Common myeloid progenitor, CD34-positive (primary cell): ENCODE results near the gene FAM20B.

Source experiments
- CTCF ChIA-PET: fragments of 350-600 bp; sonication (Branson Sonifier 250); formaldehyde crosslinking; loops from one replicate; lab custom pipeline; 2021; ENCODE audit warnings: antibody characterized with exemption; lab: Charles Lee
- POLR2A ChIA-PET: fragments of 350-600 bp; sonication (Branson Sonifier 250); formaldehyde crosslinking; loops from one replicate; lab custom pipeline; 2021; ENCODE audit warnings: antibody characterized with exemption; lab: Charles Lee
- DNase-seq, 3 donors: peaks; one replicate each; pipeline versions ENCODE4 v3.0.0 to v3.0.0-alpha.2; 2013
- H3K27ac ChIP-seq, 2 experiments: 1 replicate in 1 of 2; 2 replicates in 1 of 2; pipeline ENCODE4 v1.7.0; 2013; ENCODE audit warnings: inconsistent platforms in 2 of 2, low read length in 2 of 2, mild to moderate bottlenecking in 2 of 2, low read depth in 1 of 2, moderate library complexity in 1 of 2; ENCODE audit not compliant: severe bottlenecking in 2 of 2, insufficient read depth in 1 of 2, poor library complexity in 1 of 2
- H3K27me3 ChIP-seq, 5 experiments: replicated peaks in 2 of 5; 1 replicate in 3 of 5; 2 replicates in 2 of 5; pipeline versions ENCODE4 v1.6.1 to v1.7.0; 2013; ENCODE audit warnings: low read length in 4 of 5, mild to moderate bottlenecking in 2 of 5, moderate library complexity in 2 of 5, inconsistent platforms in 1 of 5; ENCODE audit not compliant: insufficient read depth in 5 of 5, control insufficient read depth in 4 of 5
- H3K36me3 ChIP-seq, 4 experiments: 1 replicate in 2 of 4; 2 replicates in 2 of 4; pipeline versions ENCODE4 v1.6.1 to v1.7.0; 2013; ENCODE audit warnings: low read length in 3 of 4, control low read depth in 1 of 4, mild to moderate bottlenecking in 1 of 4; ENCODE audit not compliant: control insufficient read depth in 4 of 4, insufficient read depth in 4 of 4
- H3K4me1 ChIP-seq, 4 experiments: 1 replicate in 3 of 4; 2 replicates in 1 of 4; pipeline versions ENCODE4 v1.6.1 to v1.7.1; 2013; ENCODE audit warnings: low read length in 3 of 4, mild to moderate bottlenecking in 3 of 4, control low read depth in 1 of 4, inconsistent platforms in 1 of 4, moderate library complexity in 1 of 4; ENCODE audit not compliant: control insufficient read depth in 4 of 4, insufficient read depth in 4 of 4; ENCODE audit errors: control extremely low read depth in 1 of 4
- H3K4me3 ChIP-seq, 7 experiments: 1 replicate in 4 of 7; 2 replicates in 3 of 7; pipeline versions ENCODE4 v1.5.1 to v1.7.0; 2013; ENCODE audit warnings: mild to moderate bottlenecking in 7 of 7, low read length in 6 of 7, moderate library complexity in 6 of 7, inconsistent platforms in 2 of 7, low read depth in 2 of 7, control low read depth in 1 of 7; ENCODE audit not compliant: insufficient read depth in 4 of 7, control insufficient read depth in 1 of 7; ENCODE audit errors: extremely low read depth in 1 of 7
- H3K9me3 ChIP-seq, 5 experiments: 1 replicate in 4 of 5; 2 replicates in 1 of 5; pipeline versions ENCODE4 v1.6.1 to v1.7.1; 2013; ENCODE audit warnings: low read length in 4 of 5, mild to moderate bottlenecking in 2 of 5, inconsistent platforms in 1 of 5, low read depth in 1 of 5, moderate library complexity in 1 of 5; ENCODE audit not compliant: control insufficient read depth in 4 of 5, insufficient read depth in 2 of 5; ENCODE audit errors: control extremely low read depth in 1 of 5
- WGBS: methylation state at CpG from one replicate; pipeline ENCODE4 v1.1.5; 2013; ENCODE audit not compliant: insufficient coverage; 5-methylcytosine and 5-hydroxymethylcytosine counted together

FAM20B gene

GRCh38 chr1:179082999-179083335 lies 57.3 kb downstream of the FAM20B start:
- H3K27me3 ChIP-seq, result no peaks in the 10 kb centered on the region
- 0% methylated on average over 2 of the region's 3 CpGs for WGBS
- H3K36me3 ChIP-seq, result peaks cover 5 to 29% (median 13%) of the 10 kb centered on the region in 4 experiments
- ChIA-PET POLR2A (no interaction called here), CTCF (interaction anchor here (0.7 to 1.9 kb wide), 5 partner anchors 11 to 307 kb away, joined by 3 to 4 read pairs (median 3); partner anchors contain the start of gene SOAT1)
- no peaks in the 10 kb centered on the region for H3K9me3 ChIP-seq
- DNase-seq, result peak in 2 of 3 donors; percentile 66 to 68
- peak overlapping the region in 1 of 2 experiments; percentile 83 for H3K27ac ChIP-seq
- peaks cover 0 to 25% (median 21%) of the 10 kb centered on the region in 4 experiments for H3K4me1 ChIP-seq
- H3K4me3 ChIP-seq, result peak overlapping the region; percentile 63 to 91 (median 86)

GRCh38 chr1:179083533-179083932 lies 57.8 kb downstream of the FAM20B start:
- Histone ChIP-seq H3K4me1 (peaks cover 0 to 25% (median 21%) of the 10 kb centered on the region in 4 experiments), H3K27me3 (no peaks in the 10 kb centered on the region), H3K36me3 (peaks cover 5 to 32% (median 15%) of the 10 kb centered on the region in 4 experiments), H3K4me3 (peak overlapping the region in 1 of 7 experiments; percentile 87), H3K9me3 (no peaks in the 10 kb centered on the region), H3K27ac (no peak overlapping the region)
- DNase-seq, result no peak
- ChIA-PET POLR2A (no interaction called here), CTCF (interaction anchor here (1.1 to 1.9 kb wide), 3 partner anchors 10 to 307 kb away, joined by 3 to 4 read pairs (median 3); no protein-coding TSS in a partner anchor)
- WGBS, result 100% methylated on average over 6 of the region's 8 CpGs

GRCh38 chr1:179087665-179088064 lies 62.0 kb downstream of the FAM20B start:
- WGBS, result 96% methylated on average over 11 of the region's 11 CpGs
- no peaks in the 10 kb centered on the region for H3K9me3 ChIP-seq
- no peak overlapping the region for H3K27ac ChIP-seq
- ChIA-PET POLR2A (no interaction called here), CTCF (interaction anchor here (0.7 to 2.4 kb wide), 2 partner anchors 9 to 281 kb away, joined by 3 to 12 read pairs; no protein-coding TSS in a partner anchor)
- H3K4me1 ChIP-seq, result peaks cover 0 to 10% (median 8%) of the 10 kb centered on the region in 4 experiments
- DNase-seq, result no peak
- H3K27me3 ChIP-seq, result no peaks in the 10 kb centered on the region
- peaks cover 7 to 63% (median 34%) of the 10 kb centered on the region in 4 experiments for H3K36me3 ChIP-seq
- no peak overlapping the region for H3K4me3 ChIP-seq

GRCh38 chr1:179089827-179090482 lies 64.3 kb downstream of the FAM20B start:
- WGBS, result 100% methylated on average over 2 of the region's 16 CpGs
- CTCF ChIA-PET, result interaction anchor here (1.0 to 1.3 kb wide), 2 partner anchors 13 to 187 kb away, joined by 3 to 4 read pairs; no protein-coding TSS in a partner anchor

GRCh38 chr1:179090522-179090921 lies 64.8 kb downstream of the FAM20B start:
- no peaks in the 10 kb centered on the region for H3K27me3 ChIP-seq
- no peaks in the 10 kb centered on the region for H3K9me3 ChIP-seq
- ChIA-PET CTCF (interaction anchor here (1.0 to 1.3 kb wide), 2 partner anchors 12 to 186 kb away, joined by 3 to 4 read pairs; no protein-coding TSS in a partner anchor), POLR2A (no interaction called here)
- H3K36me3 ChIP-seq, result peaks cover 15 to 82% (median 55%) of the 10 kb centered on the region in 4 experiments
- WGBS, result 99% methylated on average over 7 of the region's 8 CpGs
- H3K4me3 ChIP-seq, result no peak overlapping the region
- no peak for DNase-seq
- no peaks in the 10 kb centered on the region for H3K4me1 ChIP-seq
- H3K27ac ChIP-seq, result no peak overlapping the region

More at GRCh38 chr1:179089827-179090482, 64.3 kb downstream of the FAM20B start:
- Histone ChIP-seq H3K36me3 (peaks cover 14 to 79% (median 51%) of the 10 kb centered on the region in 4 experiments), H3K9me3 (no peaks in the 10 kb centered on the region), H3K4me1 (no peaks in the 10 kb centered on the region), H3K27me3 (no peaks in the 10 kb centered on the region), H3K4me3 (no peak overlapping the region), H3K27ac (no peak overlapping the region)
- POLR2A ChIA-PET, result no interaction called here
- no peak for DNase-seq

- Histone ChIP-seq H3K36me3 (peaks cover 15 to 82% (median 54%) of the 10 kb centered on the region in 4 experiments), H3K4me3 (no peak overlapping the region), H3K27ac (no peak overlapping the region), H3K4me1 (no peaks in the 10 kb centered on the region), H3K27me3 (no peaks in the 10 kb centered on the region), H3K9me3 (no peaks in the 10 kb centered on the region)
- no peak for DNase-seq
- WGBS, result 100% methylated on average over 3 of the region's 4 CpGs
- ChIA-PET POLR2A (no interaction called here), CTCF (interaction anchor here (1.0 kb wide), 1 partner anchor 186 kb away, joined by 3 read pairs; no protein-coding TSS in a partner anchor)
Observed at GRCh38 chr1:179090923-179091322, 65.2 kb downstream of the FAM20B start.

- ChIA-PET POLR2A (no interaction called here), CTCF (interaction anchor here (1.0 kb wide), 1 partner anchor 28 kb away, joined by 4 read pairs; no protein-coding TSS in a partner anchor)
- H3K27me3 ChIP-seq, result no peaks in the 10 kb centered on the region
- no peaks in the 10 kb centered on the region for H3K4me1 ChIP-seq
- WGBS, result 97% methylated on average over 4 of the region's 5 CpGs
- H3K36me3 ChIP-seq, result peaks cover 15 to 83% (median 57%) of the 10 kb centered on the region in 4 experiments
- DNase-seq, result no peak
- H3K27ac ChIP-seq, result no peak overlapping the region
- H3K4me3 ChIP-seq, result no peak overlapping the region
- H3K9me3 ChIP-seq, result no peaks in the 10 kb centered on the region
Observed at GRCh38 chr1:179091691-179092165, 66.0 kb downstream of the FAM20B start.
